Endothelial cell of umbilical vein (primary cell): Measurements from ENCODE around the gene LRRC8E. TPM values are rescaled to one million over a fixed set of nuclear protein-coding genes. Genes with fewer than 3 reads are reported as not detected.

Experiments used
- polyA plus RNA-seq, 4 experiments: library from polyadenylated mRNA; depleted of rRNA in 3 of 4; stranded (reverse) in 3 of 4; unstranded in 1 of 4; fragments of >200 nt; gene quantifications; 2 replicates each; pipeline versions ENCODE4 v1.2.1 to v1.2.3, GENCODE V29; 2011 to 2012; ENCODE audit warnings: missing spikeins in 1 of 4
- total RNA-seq: library from RNA; stranded (reverse); gene quantifications from 2 replicates; pipeline ENCODE4 v1.2.3, GENCODE V29; 2021

Gene LRRC8E
- total and polyA plus RNA-seq, 2 donors (not counting 3 experiments of a cell fraction or from before 2014, with no cell fraction given): 1.1 to 1.6 TPM

Other genes with a start within 250 kb of the LRRC8E start
- not detected in 2 replicates for gene RETN, start 219.5 kb upstream of the LRRC8E start, total RNA-seq
- not detected in 2 replicates for gene RETN, start 219.5 kb upstream of the LRRC8E start, polyA plus RNA-seq
- gene MCEMP1, start 211.4 kb upstream of the LRRC8E start, total RNA-seq: not detected in 2 replicates
- gene MCEMP1, start 211.4 kb upstream of the LRRC8E start, polyA plus RNA-seq: not detected in 2 replicates
- gene TRAPPC5, start 207.7 kb upstream of the LRRC8E start, total RNA-seq: 148 and 172 TPM in 2 replicates
- gene TRAPPC5, start 207.7 kb upstream of the LRRC8E start, polyA plus RNA-seq: 114 and 212 TPM in 2 replicates
- gene FCER2, start 186.4 kb upstream of the LRRC8E start, total RNA-seq: not detected in 2 replicates
- not detected in 2 replicates for gene FCER2, start 186.4 kb upstream of the LRRC8E start, polyA plus RNA-seq
- not detected in 2 replicates for gene CLEC4G, start 156.4 kb upstream of the LRRC8E start, total RNA-seq
- gene CLEC4G, start 156.4 kb upstream of the LRRC8E start, polyA plus RNA-seq: not detected in 2 replicates
- gene CD209, start 141.0 kb upstream of the LRRC8E start, total RNA-seq: not detected in 2 replicates
- gene CD209, start 141.0 kb upstream of the LRRC8E start, polyA plus RNA-seq: not detected in 2 replicates
- gene CLEC4M, start 125.3 kb upstream of the LRRC8E start, total RNA-seq: 0.23 and 0.46 TPM in 2 replicates
- 1.0 and 1.1 TPM in 2 replicates for gene CLEC4M, start 125.3 kb upstream of the LRRC8E start, polyA plus RNA-seq
- gene EVI5L, start 58.3 kb upstream of the LRRC8E start, total RNA-seq: 13.5 and 18.3 TPM in 2 replicates
- 11.9 and 15.8 TPM in 2 replicates for gene EVI5L, start 58.3 kb upstream of the LRRC8E start, polyA plus RNA-seq
- gene PRR36, start 14.1 kb upstream of the LRRC8E start, total RNA-seq: not detected in 2 replicates
- gene PRR36, start 14.1 kb upstream of the LRRC8E start, polyA plus RNA-seq: 0.05 TPM in 1 of 2 replicates, not detected in the other
- gene MAP2K7, start 15.4 kb downstream of the LRRC8E start, total RNA-seq: 31.6 and 36.0 TPM in 2 replicates
- gene MAP2K7, start 15.4 kb downstream of the LRRC8E start, polyA plus RNA-seq: 13.8 and 14.0 TPM in 2 replicates
- 1.2 TPM in 1 of 2 replicates, not detected in the other for gene TGFBR3L, start 26.3 kb downstream of the LRRC8E start, total RNA-seq
- 0.35 and 0.81 TPM in 2 replicates for gene TGFBR3L, start 26.3 kb downstream of the LRRC8E start, polyA plus RNA-seq
- gene SNAPC2, start 31.8 kb downstream of the LRRC8E start, total RNA-seq: 23.7 and 29.2 TPM in 2 replicates
- 25.8 and 33.0 TPM in 2 replicates for gene SNAPC2, start 31.8 kb downstream of the LRRC8E start, polyA plus RNA-seq
- 27.6 and 31.1 TPM in 2 replicates for gene CTXN1, start 37.6 kb downstream of the LRRC8E start, total RNA-seq
- gene CTXN1, start 37.6 kb downstream of the LRRC8E start, polyA plus RNA-seq: 16.0 and 25.6 TPM in 2 replicates
- gene TIMM44, start 55.2 kb downstream of the LRRC8E start, total RNA-seq: 61.5 and 62.9 TPM in 2 replicates
- gene TIMM44, start 55.2 kb downstream of the LRRC8E start, polyA plus RNA-seq: 64.3 and 82.5 TPM in 2 replicates
- 124 and 134 TPM in 2 replicates for gene ELAVL1, start 117.1 kb downstream of the LRRC8E start, total RNA-seq
- 40.6 and 46.8 TPM in 2 replicates for gene ELAVL1, start 117.1 kb downstream of the LRRC8E start, polyA plus RNA-seq
- not detected in 2 replicates for gene CCL25, start 164.2 kb downstream of the LRRC8E start, total RNA-seq
- not detected in 2 replicates for gene CCL25, start 164.2 kb downstream of the LRRC8E start, polyA plus RNA-seq